Dendritic cell treated with granulocyte-macrophage colony-stimulating factor and Interleukin-4, amounts not matched to agents 40 ng/mL and 50 ng/mL, for 4 days (primary cell): Measurements from ENCODE around the gene KCNMB1.

Source experiments
- H3K27ac Mint-ChIP-seq: one replicate; pipeline ENCODE4 v1.8.0; 2022; ENCODE audit warnings: mild to moderate bottlenecking, mixed read lengths
- H3K27me3 Mint-ChIP-seq: one replicate; pipeline ENCODE4 v1.8.0; 2022; ENCODE audit warnings: mild to moderate bottlenecking, mixed read lengths
- H3K36me3 Mint-ChIP-seq: one replicate; pipeline ENCODE4 v1.8.0; 2022; ENCODE audit warnings: low read depth, mixed read lengths
- H3K4me1 Mint-ChIP-seq: one replicate; pipeline ENCODE4 v1.8.0; 2022; ENCODE audit warnings: low read depth, mixed read lengths
- H3K4me3 Mint-ChIP-seq: one replicate; pipeline ENCODE4 v1.8.0; 2022; ENCODE audit warnings: mild to moderate bottlenecking, moderate library complexity, mixed read lengths
- H3K9me3 Mint-ChIP-seq: one replicate; pipeline ENCODE4 v1.8.0; 2022; ENCODE audit warnings: mixed read lengths
- intact Hi-C: fragments of 100-400 bp; cut with micrococcal nuclease; formaldehyde crosslinking; loops from one replicate; pipeline ENCODE4 v1.15.0; 2022

KCNMB1 gene

GRCh38 chr5:170407062-170407461 is 17.9 kb upstream of the KCNMB1 start:
- no peaks in the 10 kb centered on the region for H3K27me3 Mint-ChIP-seq
- no peak overlapping the region for H3K4me3 Mint-ChIP-seq
- H3K4me1 Mint-ChIP-seq = peaks cover 41% of the 10 kb centered on the region

DNA sequence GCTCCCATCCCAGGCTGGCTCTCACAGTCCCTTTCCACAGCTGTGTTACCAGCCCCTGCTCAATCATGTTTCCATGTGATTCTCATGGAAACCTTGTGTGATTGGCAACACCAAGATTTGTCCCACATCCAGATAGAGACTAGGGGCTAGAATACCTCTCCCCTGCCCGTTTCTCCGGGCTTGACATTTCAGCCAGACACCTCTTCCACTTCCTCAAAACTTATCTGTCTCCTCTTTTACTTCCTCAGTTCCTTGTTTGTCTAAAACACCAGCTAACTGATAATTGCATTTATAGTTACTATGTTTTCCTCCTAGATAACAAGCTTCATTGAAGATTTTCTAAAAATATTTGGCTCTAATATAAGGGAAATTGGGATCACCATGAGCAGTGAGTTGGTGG is 16.6 kb upstream of the KCNMB1 start:
- Mint-ChIP-seq H3K27me3 (no peaks in the 10 kb centered on the region), H3K4me3 (no peak overlapping the region), H3K4me1 (peaks cover 37% of the 10 kb centered on the region), H3K9me3 (no peaks in the 10 kb centered on the region), H3K36me3 (no peaks in the 10 kb centered on the region), H3K27ac (peak overlapping the region; percentile 27)
- intact Hi-C loops = no loop called here

More at GRCh38 chr5:170407062-170407461, 17.9 kb upstream of the KCNMB1 start:
- Mint-ChIP-seq H3K9me3 (no peaks in the 10 kb centered on the region), H3K36me3 (no peaks in the 10 kb centered on the region), H3K27ac (peak overlapping the region; percentile 63)
- intact Hi-C loops = no loop called here

DNA sequence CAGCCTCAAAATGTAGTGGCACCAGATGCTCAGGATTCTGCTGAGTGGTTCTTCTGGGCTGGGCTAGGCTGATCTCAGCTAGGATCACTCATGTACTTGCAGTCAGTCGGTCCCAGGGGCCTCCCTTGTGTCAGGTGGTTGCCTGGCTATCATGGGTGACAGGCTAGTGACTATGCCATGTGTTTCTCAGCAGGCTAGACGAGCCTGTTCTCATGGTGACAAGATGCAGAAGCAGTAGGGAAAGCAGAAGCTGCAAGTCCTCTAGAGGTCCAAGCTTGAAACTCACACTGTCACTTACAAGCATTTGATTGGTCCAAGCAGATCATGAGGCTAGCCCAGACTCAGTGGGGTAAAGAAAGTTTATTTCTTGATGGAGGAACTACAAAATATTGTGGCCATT is 15.2 kb upstream of the KCNMB1 start:
- no peaks in the 10 kb centered on the region for H3K9me3 Mint-ChIP-seq
- peaks cover 24% of the 10 kb centered on the region for H3K4me1 Mint-ChIP-seq
- peak overlapping the region; percentile 34 for H3K27ac Mint-ChIP-seq
- H3K27me3 Mint-ChIP-seq = no peaks in the 10 kb centered on the region
- intact Hi-C loops = loop anchor here (5.0 kb wide), 1 partner anchor 137 kb away; no protein-coding TSS in a partner anchor
- no peak overlapping the region for H3K4me3 Mint-ChIP-seq
- H3K36me3 Mint-ChIP-seq = no peaks in the 10 kb centered on the region

- Mint-ChIP-seq H3K4me1 (peaks cover 20% of the 10 kb centered on the region), H3K4me3 (no peak overlapping the region), H3K27ac (no peak overlapping the region), H3K9me3 (no peaks in the 10 kb centered on the region), H3K27me3 (no peaks in the 10 kb centered on the region), H3K36me3 (no peaks in the 10 kb centered on the region)
- intact Hi-C loops = loop anchor here (5.0 kb wide), 1 partner anchor 136 kb away; no protein-coding TSS in a partner anchor
These were observed 14.5 kb upstream of the KCNMB1 start for GRCh38 chr5:170403675-170404074.

GRCh38 chr5:170402508-170402907 is 13.3 kb upstream of the KCNMB1 start:
- Mint-ChIP-seq H3K36me3 (no peaks in the 10 kb centered on the region), H3K9me3 (no peaks in the 10 kb centered on the region), H3K4me1 (peaks cover 20% of the 10 kb centered on the region), H3K4me3 (no peak overlapping the region), H3K27ac (no peak overlapping the region), H3K27me3 (peaks cover 2% of the 10 kb centered on the region)
- intact Hi-C loops = loop anchor here (5.0 kb wide), 1 partner anchor 135 kb away; no protein-coding TSS in a partner anchor

DNA sequence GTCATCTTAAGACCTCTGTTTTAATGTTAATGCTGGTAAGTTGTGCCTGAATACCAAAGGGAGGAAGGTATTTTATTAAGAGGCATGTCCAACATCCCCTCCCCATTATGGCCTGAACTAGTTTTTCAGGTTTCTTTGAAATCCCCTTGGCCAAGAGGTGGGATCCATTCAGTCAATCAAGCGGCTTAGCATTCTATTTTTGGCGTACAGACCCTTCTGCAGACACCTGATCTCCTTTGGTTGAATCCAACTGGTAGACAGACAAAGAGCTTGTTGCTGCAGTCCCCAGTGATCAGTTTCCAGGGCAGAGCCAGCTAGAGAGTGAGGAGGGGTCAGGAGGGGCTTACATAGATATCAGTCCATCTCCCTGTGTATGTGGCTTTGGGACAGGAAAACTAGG is 7.9 kb upstream of the KCNMB1 start:
- intact Hi-C loops = no loop called here
- Mint-ChIP-seq H3K36me3 (no peaks in the 10 kb centered on the region), H3K4me1 (peaks cover 27% of the 10 kb centered on the region), H3K27ac (no peak overlapping the region), H3K4me3 (no peak overlapping the region), H3K27me3 (peaks cover 2% of the 10 kb centered on the region), H3K9me3 (no peaks in the 10 kb centered on the region)

DNA sequence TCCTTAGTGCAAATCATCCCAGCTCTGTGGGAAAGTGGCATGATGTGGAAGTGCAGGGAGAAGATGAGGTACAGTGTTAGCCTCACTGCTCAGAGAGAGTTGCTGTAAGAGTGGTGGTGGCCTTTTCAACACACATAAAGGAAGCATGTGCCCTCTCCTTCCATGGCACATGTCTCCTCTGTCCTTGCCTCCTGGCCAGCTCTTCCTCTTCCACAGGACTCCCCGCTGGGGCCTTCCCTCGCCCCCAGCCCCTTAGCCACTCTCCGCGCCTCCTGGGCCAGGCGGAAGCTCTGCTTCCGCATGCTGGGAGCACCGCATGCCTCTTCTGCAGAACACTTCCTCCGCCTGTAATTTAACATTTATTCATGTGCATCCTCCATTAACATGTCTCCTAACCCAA is 4.8 kb upstream of the KCNMB1 start:
- H3K36me3 Mint-ChIP-seq = no peaks in the 10 kb centered on the region
- peaks cover 2% of the 10 kb centered on the region for H3K27me3 Mint-ChIP-seq
- no peak overlapping the region for H3K4me3 Mint-ChIP-seq
- no peaks in the 10 kb centered on the region for H3K9me3 Mint-ChIP-seq
- peak overlapping the region; percentile 78 for H3K27ac Mint-ChIP-seq
- intact Hi-C loops = no loop called here
- H3K4me1 Mint-ChIP-seq = peaks cover 38% of the 10 kb centered on the region

GRCh38 chr5:170393235-170393634 is 4.1 kb upstream of the KCNMB1 start:
- H3K4me1 Mint-ChIP-seq = peaks cover 45% of the 10 kb centered on the region
- H3K27me3 Mint-ChIP-seq = peaks cover 2% of the 10 kb centered on the region
- intact Hi-C loops = no loop called here
- H3K4me3 Mint-ChIP-seq = peak overlapping the region; percentile 18
- H3K9me3 Mint-ChIP-seq = no peaks in the 10 kb centered on the region
- peak overlapping the region; percentile 49 for H3K27ac Mint-ChIP-seq
- H3K36me3 Mint-ChIP-seq = no peaks in the 10 kb centered on the region

DNA sequence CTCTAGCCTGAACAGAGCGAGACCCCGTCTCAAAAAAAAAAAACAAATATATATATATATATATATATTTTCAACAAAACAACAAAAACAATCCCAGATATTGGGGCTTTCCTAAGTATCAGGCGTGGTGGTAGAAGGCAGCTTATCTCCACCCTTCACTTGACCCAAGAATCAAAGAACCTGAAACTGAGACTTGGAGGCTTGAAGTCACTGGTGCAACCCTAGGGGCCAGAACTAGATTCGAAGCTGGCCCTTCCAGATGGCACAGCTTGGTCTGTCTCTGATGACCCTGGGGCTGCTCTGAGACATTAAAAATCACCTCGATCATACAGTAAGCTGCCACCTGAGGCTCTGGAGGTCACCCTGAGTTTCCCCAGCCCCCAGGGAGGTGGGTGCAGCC is 1.3 kb upstream of the KCNMB1 start:
- Mint-ChIP-seq H3K27ac (no peak overlapping the region), H3K36me3 (peaks cover 11% of the 10 kb centered on the region), H3K9me3 (no peaks in the 10 kb centered on the region), H3K4me1 (peaks cover 65% of the 10 kb centered on the region), H3K4me3 (no peak overlapping the region), H3K27me3 (no peaks in the 10 kb centered on the region)
- intact Hi-C loops = no loop called here

GRCh38 chr5:170389550-170389892 is 354 bp upstream of the KCNMB1 start:
- Mint-ChIP-seq H3K27me3 (no peaks in the 10 kb centered on the region), H3K4me3 (peak overlapping the region; percentile 84)
- intact Hi-C loops = no loop called here

DNA sequence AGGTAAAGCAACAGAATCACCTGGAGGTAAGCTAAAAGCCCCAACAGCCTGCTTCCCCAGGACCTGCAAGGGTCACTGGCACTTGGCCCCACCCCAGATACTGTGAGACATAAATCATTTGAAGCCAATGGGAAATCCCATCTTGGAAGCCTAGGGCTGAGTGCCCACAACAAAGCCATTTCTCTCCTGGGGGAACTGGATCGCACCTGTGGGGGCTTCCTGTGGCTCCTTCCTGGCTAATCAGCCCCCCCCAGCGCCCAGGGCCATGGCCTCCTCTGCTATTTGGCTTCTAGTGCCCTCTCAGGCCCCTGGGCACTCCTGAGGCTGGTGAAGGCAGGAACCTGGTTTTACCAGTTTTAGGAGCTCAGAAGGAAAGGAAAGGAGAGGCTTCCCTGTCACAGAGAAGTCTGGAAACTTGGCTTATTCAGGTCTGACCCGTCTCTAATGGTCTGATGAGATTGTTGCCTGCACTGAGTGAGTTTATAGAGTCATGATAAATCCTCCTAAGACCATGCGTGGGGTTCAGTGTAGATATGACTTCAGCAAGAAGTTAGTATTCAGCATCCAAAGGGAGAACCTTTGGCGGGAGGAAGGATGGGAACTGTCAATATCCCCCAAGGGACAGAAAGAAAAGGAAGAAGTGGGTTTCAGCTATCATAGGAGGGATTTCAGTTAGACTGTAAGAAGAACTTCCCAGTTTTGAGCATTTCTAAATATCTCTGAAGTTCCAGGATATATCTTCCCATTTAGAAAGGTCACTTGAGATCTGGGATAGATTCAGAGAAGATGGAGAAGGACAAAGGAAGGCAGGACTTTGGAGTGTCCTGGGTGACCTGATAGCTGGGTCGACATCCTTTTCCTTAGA is 1.2 kb downstream of the KCNMB1 start:
- intact Hi-C loops = no loop called here
- H3K36me3 Mint-ChIP-seq = peaks cover 36% of the 10 kb centered on the region
- no peaks in the 10 kb centered on the region for H3K27me3 Mint-ChIP-seq

More at GRCh38 chr5:170389550-170389892, 354 bp upstream of the KCNMB1 start:
- H3K9me3 Mint-ChIP-seq = no peaks in the 10 kb centered on the region
- H3K36me3 Mint-ChIP-seq = peaks cover 20% of the 10 kb centered on the region
- H3K4me1 Mint-ChIP-seq = peaks cover 61% of the 10 kb centered on the region
- peak overlapping the region; percentile 88 for H3K27ac Mint-ChIP-seq

DNA sequence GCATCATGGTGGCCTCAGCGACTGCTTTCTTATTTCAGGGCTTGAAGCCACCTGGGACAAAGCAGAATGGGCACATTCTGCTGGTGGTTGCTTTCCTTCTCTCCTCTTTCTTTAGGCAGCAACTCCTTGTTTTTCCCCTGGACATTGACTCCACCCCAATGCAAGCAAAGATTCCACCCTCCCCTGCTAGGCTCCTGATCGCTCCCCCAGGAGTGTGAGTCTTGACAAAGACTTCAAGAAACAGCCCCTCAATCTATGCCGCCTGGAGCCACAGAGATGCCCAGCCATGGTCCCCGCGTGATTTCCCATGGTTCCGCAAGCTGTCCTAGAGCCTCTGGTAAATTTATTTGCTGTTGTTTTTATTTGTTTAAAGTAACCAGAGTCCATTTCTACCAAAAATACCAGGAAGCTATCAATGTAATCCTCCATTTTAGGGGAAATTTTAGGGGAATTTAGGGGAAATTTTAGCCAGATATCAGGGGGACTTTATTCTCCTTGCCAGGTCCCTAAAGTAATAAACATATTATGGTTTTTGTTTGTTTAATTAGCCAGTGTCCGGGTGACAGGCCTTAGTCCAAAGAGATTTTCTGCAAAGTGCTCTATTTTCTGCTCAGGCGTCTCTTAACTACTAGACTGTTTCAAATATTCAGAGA is 2.3 kb downstream of the KCNMB1 start:
- intact Hi-C loops = no loop called here
- Mint-ChIP-seq H3K27ac (peak overlapping the region; percentile 19), H3K36me3 (peaks cover 47% of the 10 kb centered on the region), H3K27me3 (no peaks in the 10 kb centered on the region), H3K9me3 (no peaks in the 10 kb centered on the region), H3K4me3 (no peak overlapping the region), H3K4me1 (peaks cover 42% of the 10 kb centered on the region)

More for the DNA sequence above, 1.2 kb downstream of the KCNMB1 start:
- H3K27ac Mint-ChIP-seq = peak overlapping the region; percentile 74
- H3K9me3 Mint-ChIP-seq = no peaks in the 10 kb centered on the region
- peak overlapping the region; percentile 84 for H3K4me3 Mint-ChIP-seq
- H3K4me1 Mint-ChIP-seq = peaks cover 46% of the 10 kb centered on the region

GRCh38 chr5:170383227-170383626 is 5.9 kb downstream of the KCNMB1 start:
- Mint-ChIP-seq H3K36me3 (peaks cover 80% of the 10 kb centered on the region), H3K9me3 (no peaks in the 10 kb centered on the region), H3K27me3 (no peaks in the 10 kb centered on the region), H3K4me1 (peaks cover 23% of the 10 kb centered on the region), H3K4me3 (no peak overlapping the region), H3K27ac (no peak overlapping the region)
- intact Hi-C loops = no loop called here

DNA sequence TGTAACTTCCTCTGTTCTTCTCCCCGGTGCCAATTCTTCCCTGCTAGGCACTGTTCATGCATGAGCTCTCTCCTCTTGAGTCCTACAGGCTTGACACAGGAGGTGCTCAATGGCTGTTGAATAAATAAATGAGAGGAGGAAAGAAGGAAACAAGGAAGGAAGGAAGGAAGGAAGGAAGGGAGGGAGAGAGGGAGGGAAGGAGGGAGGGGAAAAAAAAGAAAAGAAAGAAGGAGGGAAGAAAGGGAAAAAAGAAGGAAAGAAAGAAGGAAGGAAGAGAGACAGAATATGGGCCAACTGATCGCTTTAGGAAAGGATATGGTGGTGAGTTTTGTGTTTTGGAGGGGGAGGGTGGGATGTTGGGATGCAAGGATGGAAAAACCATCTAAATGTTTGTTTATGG is 6.4 kb downstream of the KCNMB1 start:
- Mint-ChIP-seq H3K27ac (no peak overlapping the region), H3K9me3 (no peaks in the 10 kb centered on the region), H3K36me3 (peaks cover 84% of the 10 kb centered on the region), H3K27me3 (no peaks in the 10 kb centered on the region), H3K4me3 (no peak overlapping the region), H3K4me1 (peaks cover 19% of the 10 kb centered on the region)
- intact Hi-C loops = no loop called here
